ENCODE measurements around the gene TOX3. TPM values are rescaled to one million over a fixed set of nuclear protein-coding genes. Genes with fewer than 3 reads are reported as not detected.

TOX3 gene
- total and polyA plus RNA-seq, 2 of the 13 experiments (the other 11 are each of a cell fraction or from before 2014, with no cell fraction given), result 14.5 to 98.6 TPM

GRCh38 chr16:52573365-52574299 is 26.7 kb upstream of the TOX3 start (continued):
- peak; percentile 85; the same call in 1 of the 2 replicates for TF ChIP-seq ZSCAN29 (CRISPR knock-in tag; conservative IDR thresholded peaks at IDR 0.05)
- no peak for TF ChIP-seq ZBTB37 (CRISPR knock-in tag; IDR thresholded peaks at IDR 0.05)
- peak; percentile 96 for TF ChIP-seq FOXP4 (CRISPR knock-in tag; IDR thresholded peaks at IDR 0.05)
- TF ChIP-seq SP140L (CRISPR knock-in tag; IDR thresholded peaks at IDR 0.05; ENCODE audit: borderline replicate concordance), result peak; percentile 92; the same call in 1 of the 2 replicates
- peak; percentile 65; the same call in 1 of the 2 replicates for TF ChIP-seq ZNF646 (CRISPR knock-in tag; IDR thresholded peaks at IDR 0.05)
- TF ChIP-seq PLRG1 (conservative IDR thresholded peaks at IDR 0.05), result no peak
- TF ChIP-seq MIER2 (CRISPR knock-in tag; IDR thresholded peaks at IDR 0.05), result peak; percentile 77; the same call in 1 of the 2 replicates
- TF ChIP-seq ZBTB33 (CRISPR knock-in tag; IDR thresholded peaks at IDR 0.05), result no peak
- no peak for TF ChIP-seq FOXK2 (IDR thresholded peaks at IDR 0.05)
- TF ChIP-seq ZBTB49 (CRISPR knock-in tag; IDR thresholded peaks at IDR 0.05; ENCODE audit: borderline replicate concordance), result no peak
- TF ChIP-seq BHLHE40 (IDR thresholded peaks at IDR 0.05; ENCODE audit: low read length), result no peak
- peak; percentile 88; the same call in 1 of the 2 replicates for TF ChIP-seq FOXO1 (CRISPR knock-in tag; IDR thresholded peaks at IDR 0.05)
